Panc1 (cell line): ENCODE results near the gene ERG. TPM values are rescaled to one million over a fixed set of nuclear protein-coding genes. Genes with fewer than 3 reads are reported as not detected.

Experiments used
- ATAC-seq: fragments of 200-7000 bp; cut with Tn5 transposase; 2 replicates; pipeline ENCODE4 v1.9.1; 2020; ENCODE audit warnings: mild to moderate bottlenecking, moderate library complexity
- BruUV-seq: library from RNA; stranded (reverse); fragments of 400-500 nt; replicated peaks from 2 replicates; lab custom pipeline; 2021; lab: Mats Ljungman, UMichigan
- CTCF ChIA-PET: fragments of 300-600 bp; sonication (Branson Sonifier 250); formaldehyde crosslinking; loops from one replicate; lab custom pipeline; 2022; ENCODE audit warnings: antibody characterized with exemption; lab: Charles Lee
- POLR2A ChIA-PET: fragments of 300-600 bp; sonication (Branson Sonifier 250); formaldehyde crosslinking; loops from one replicate; lab custom pipeline; 2022; ENCODE audit warnings: antibody characterized with exemption; lab: Charles Lee
- DNase-seq: peaks from one replicate; pipeline ENCODE4 v3.0.0-alpha.2; 2010; ENCODE audit warnings: low read depth, low spot score
- H3K27ac ChIP-seq: 2 replicates; pipeline ENCODE4 v1.5.1; 2011; ENCODE audit warnings: mild to moderate bottlenecking, low read length, inconsistent platforms
- H3K27me3 ChIP-seq: fragments of 200-500 bp; sonication (Bioruptor generic); 2 replicates; pipeline ENCODE4 v1.6.0; 2014; ENCODE audit warnings: low read length, inconsistent platforms; ENCODE audit not compliant: control insufficient read depth, insufficient read depth
- H3K36me3 ChIP-seq: fragments of 200-500 bp; sonication (Bioruptor generic); 2 replicates; pipeline ENCODE4 v1.5.1; 2014; ENCODE audit warnings: inconsistent platforms, mild to moderate bottlenecking, low read length, moderate library complexity; ENCODE audit not compliant: control insufficient read depth, insufficient read depth
- H3K4me1 ChIP-seq: 2 replicates; pipeline ENCODE4 v1.5.1; 2011; ENCODE audit warnings: inconsistent platforms, mild to moderate bottlenecking, low read length, moderate library complexity; ENCODE audit not compliant: control insufficient read depth, insufficient read depth
- H3K4me3 ChIP-seq, 2 experiments: 2 replicates each; pipeline ENCODE4 v1.5.1; 2011 to 2012; ENCODE audit warnings: low read depth in 2 of 2, low read length in 2 of 2, mild to moderate bottlenecking in 2 of 2, inconsistent platforms in 1 of 2, moderate library complexity in 1 of 2
- H3K9me3 ChIP-seq: fragments of 200-500 bp; sonication (Bioruptor generic); 2 replicates; pipeline ENCODE4 v1.5.1; 2014; ENCODE audit warnings: low read depth, mild to moderate bottlenecking, inconsistent platforms, low read length, moderate library complexity; ENCODE audit not compliant: control insufficient read depth, insufficient read depth
- CTCF ChIP-seq: fragments of 450-650 bp; IDR thresholded peaks from 2 replicates; pipeline ENCODE4 v1.5.1; 2017; ENCODE audit warnings: mild to moderate bottlenecking
- POLR2AphosphoS5 ChIP-seq: IDR thresholded peaks from 2 replicates; pipeline ENCODE4 v1.6.1; 2012; ENCODE audit warnings: mild to moderate bottlenecking, low read depth, low read length, moderate library complexity
- REST ChIP-seq, 2 experiments: IDR thresholded peaks; 2 replicates each; pipeline ENCODE4 v1.6.1; 2011 to 2012; ENCODE audit warnings: low read depth in 2 of 2, control low read depth in 1 of 2, low read length in 1 of 2, mild to moderate bottlenecking in 1 of 2, moderate library complexity in 1 of 2; ENCODE audit not compliant: insufficient read depth in 1 of 2
- SIN3A ChIP-seq: IDR thresholded peaks from 2 replicates; pipeline ENCODE4 v1.6.1; 2012; ENCODE audit warnings: low read depth, mild to moderate bottlenecking, low read length, moderate library complexity, borderline replicate concordance; ENCODE audit not compliant: insufficient read depth
- TCF7L2 ChIP-seq: IDR thresholded peaks from 2 replicates; pipeline ENCODE4 v1.6.1; 2011; ENCODE audit warnings: mild to moderate bottlenecking, low read depth, low read length, inconsistent platforms
- in situ Hi-C: cut with HindIII; loops from 2 replicates; pipeline ENCODE4 v1.10.0; 2016; ENCODE audit warnings: low sequenced_read_pairs, low pct_unique_long_range_greater_than_20kb
- intact Hi-C: fragments of 100-400 bp; cut with micrococcal nuclease; formaldehyde crosslinking; loops from one replicate; pipeline ENCODE4 v1.10.0; 2022; ENCODE audit not compliant: unreplicated experiment
- total RNA-seq: library from RNA; stranded (reverse); gene quantifications from one replicate; pipeline ENCODE4 v1.2.1, GENCODE V29; 2021; ENCODE audit not compliant: unreplicated experiment

Gene ERG
- total RNA-seq, 1 experiment from 2014 or later = 0.49 TPM

- intact Hi-C loops = no loop called here
- in situ Hi-C loops = no loop called here
- TF ChIP-seq TCF7L2 (no peak), SIN3A (no peak), POLR2AphosphoS5 (no peak), CTCF (no peak), REST (IDR thresholded peaks at IDR 0.05; ENCODE audit: insufficient read depth in 1 of 2, low read depth in 2 of 2, low read length in 1 of 2) (no peak)
- Histone ChIP-seq H3K27me3 (no peaks in the 10 kb centered on the region), H3K4me3 (no peak overlapping the region), H3K9me3 (no peaks in the 10 kb centered on the region), H3K27ac (no peak overlapping the region), H3K4me1 (no peaks in the 10 kb centered on the region), H3K36me3 (no peaks in the 10 kb centered on the region)
- BruUV-seq = no TSS peak
- POLR2A ChIA-PET = no interaction called here
- ATAC-seq (no peak), DNase-seq (no peak)
- CTCF ChIA-PET = no interaction called here
Measured at GRCh38 chr21:38478782-38479181, 19.5 kb downstream of the ERG start.

GRCh38 chr21:38477226-38477625, 21.1 kb downstream of the ERG start:
- no TSS peak for BruUV-seq
- no peaks in the 10 kb centered on the region for H3K4me1 ChIP-seq

More at GRCh38 chr21:38477226-38477625, 21.1 kb downstream of the ERG start:
- no peak overlapping the region for H3K27ac ChIP-seq
- in situ Hi-C loops = no loop called here
- no peak for DNase-seq
- no peaks in the 10 kb centered on the region for H3K36me3 ChIP-seq
- ATAC-seq = no peak
- no peak for TF ChIP-seq SIN3A
- TF ChIP-seq REST (IDR thresholded peaks at IDR 0.05; ENCODE audit: insufficient read depth in 1 of 2, low read depth in 2 of 2, low read length in 1 of 2) = no peak
- TF ChIP-seq POLR2AphosphoS5 = no peak
- TF ChIP-seq CTCF = no peak
- TF ChIP-seq TCF7L2 = no peak
- POLR2A ChIA-PET = no interaction called here
- H3K27me3 ChIP-seq = no peaks in the 10 kb centered on the region
- H3K4me3 ChIP-seq = no peak overlapping the region
- no peaks in the 10 kb centered on the region for H3K9me3 ChIP-seq
- intact Hi-C loops = no loop called here
- CTCF ChIA-PET = no interaction called here
